Bladder microvascular endothelial cell (primary cell): ENCODE measurements around the gene LILRA2. TPM values are rescaled to one million over a fixed set of nuclear protein-coding genes. Genes with fewer than 3 reads are reported as not detected.

Experiments used
- total RNA-seq: library from RNA; depleted of rRNA; stranded (reverse); fragments of >200 nt; gene quantifications from 2 replicates; pipeline ENCODE4 v1.2.3, GENCODE V29; 2014

LILRA2 gene
- not detected in 2 replicates for total RNA-seq

DNA sequence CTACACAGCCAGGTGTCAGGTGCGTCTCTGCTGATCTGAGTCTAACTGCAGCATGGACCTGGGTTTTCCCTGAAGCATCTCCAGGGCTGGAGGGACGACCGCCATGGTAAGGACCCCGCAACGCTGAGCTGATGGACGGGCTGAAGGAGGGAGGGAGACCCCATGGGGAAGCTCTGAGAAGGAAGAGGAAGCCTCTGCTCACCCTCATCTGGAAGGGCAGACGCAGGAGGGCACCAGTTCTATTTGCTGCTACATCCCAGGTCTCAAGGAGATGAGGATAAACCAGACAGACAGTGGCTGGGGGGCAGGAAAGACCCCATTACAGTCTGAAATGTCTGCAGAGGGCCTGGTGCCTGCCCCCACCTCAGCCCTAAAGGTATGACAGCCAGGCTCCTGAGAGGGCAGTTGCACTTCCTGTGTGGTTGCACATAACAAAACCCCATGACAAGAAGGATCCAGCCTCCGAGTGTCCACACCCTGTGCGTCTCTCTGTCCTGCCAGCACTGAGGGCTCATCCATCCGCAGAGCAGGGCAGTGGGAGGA is at the start of gene LILRA2:
TSS of gene LILRA2 (plus strand) at position 461 of the 543 bp plus-strand sequence. CDS start 89 bp downstream, outside the sequence.

DNA sequence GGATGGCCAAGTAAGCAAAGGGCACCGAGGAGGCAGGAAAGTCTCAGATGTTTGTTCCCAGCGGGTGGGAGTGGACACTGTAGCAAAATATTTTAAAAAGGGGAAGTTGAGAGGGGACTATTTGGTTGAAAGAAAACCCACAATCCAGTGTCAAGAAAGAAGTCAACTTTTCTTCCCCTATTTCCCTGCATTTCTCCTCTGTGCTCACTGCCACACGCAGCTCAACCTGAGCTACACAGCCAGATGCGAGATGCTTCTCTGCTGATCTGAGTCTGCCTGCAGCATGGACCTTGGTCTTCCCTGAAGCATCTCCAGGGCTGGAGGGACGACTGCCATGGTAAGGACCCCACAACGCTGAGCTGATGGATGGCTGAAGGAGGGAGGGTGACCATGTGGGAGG is 19.9 kb downstream of the LILRA2 start, which contains the start of gene LILRA1:
TSS of gene LILRA1 (plus strand) at position 188 of the 400 bp plus-strand sequence. CDS start 613 bp downstream, outside the sequence.

DNA sequence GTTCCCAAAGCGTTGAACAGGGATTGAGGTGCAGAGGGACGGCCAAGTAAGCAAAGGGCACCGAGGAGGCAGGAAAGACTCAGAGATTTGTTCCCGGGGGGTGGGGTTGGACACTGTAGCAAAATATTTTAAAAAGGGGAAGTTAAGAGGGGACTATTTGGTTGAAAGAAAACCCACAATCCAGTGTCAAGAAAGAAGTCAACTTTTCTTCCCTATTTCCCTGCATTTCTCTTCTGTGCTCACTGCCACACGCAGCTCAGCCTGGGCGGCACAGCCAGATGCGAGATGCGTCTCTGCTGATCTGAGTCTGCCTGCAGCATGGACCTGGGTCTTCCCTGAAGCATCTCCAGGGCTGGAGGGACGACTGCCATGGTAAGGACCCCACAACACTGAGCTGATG is 56.7 kb downstream of the LILRA2 start, which contains the start of gene LILRB1:
TSS of gene LILRB1 (plus strand) at position 223 of the 400 bp plus-strand sequence. CDS start 590 bp downstream, outside the sequence.

Other genes with a start within 250 kb of the LILRA2 start
- not detected in 2 replicates for gene LILRA4, start 234.6 kb upstream of the LILRA2 start, total RNA-seq
- gene LAIR1, start 208.9 kb upstream of the LILRA2 start, total RNA-seq = not detected in 2 replicates
- not detected in 2 replicates for gene TTYH1, start 158.3 kb upstream of the LILRA2 start, total RNA-seq
- gene LENG8, start 124.6 kb upstream of the LILRA2 start, total RNA-seq = 24.9 and 54.1 TPM in 2 replicates
- 4.8 and 4.9 TPM in 2 replicates for gene LENG9, start 110.0 kb upstream of the LILRA2 start, total RNA-seq
- gene CDC42EP5, start 100.5 kb upstream of the LILRA2 start, total RNA-seq = 53.5 and 74.6 TPM in 2 replicates
- not detected in 2 replicates for gene LAIR2, start 71.0 kb upstream of the LILRA2 start, total RNA-seq
- gene LILRA1, start 19.8 kb downstream of the LILRA2 start, total RNA-seq = not detected in 2 replicates
- not detected in 2 replicates for gene LILRB1, start 56.7 kb downstream of the LILRA2 start, total RNA-seq
- not detected in 2 replicates for gene LILRB4, start 89.2 kb downstream of the LILRA2 start, total RNA-seq
- not detected in 2 replicates for gene KIR3DL3, start 150.7 kb downstream of the LILRA2 start, total RNA-seq
- not detected in 2 replicates for gene KIR2DL3, start 164.7 kb downstream of the LILRA2 start, total RNA-seq
- gene KIR2DL1, start 196.0 kb downstream of the LILRA2 start, total RNA-seq = not detected in 2 replicates
- gene KIR2DL4, start 229.8 kb downstream of the LILRA2 start, total RNA-seq = not detected in 2 replicates
- gene KIR3DL1, start 242.7 kb downstream of the LILRA2 start, total RNA-seq = not detected in 2 replicates